GM20431 (cell line): ENCODE data around the gene IQCK.

Experiments used
- in situ Hi-C: fragments of 300-500 bp; cut with MseI, MboI; formaldehyde crosslinking; loops from one replicate; pipeline ENCODE4 v1.15.0; 2020; ENCODE audit warnings: low sequenced_read_pairs; ENCODE audit not compliant: unreplicated experiment

Gene IQCK

DNA sequence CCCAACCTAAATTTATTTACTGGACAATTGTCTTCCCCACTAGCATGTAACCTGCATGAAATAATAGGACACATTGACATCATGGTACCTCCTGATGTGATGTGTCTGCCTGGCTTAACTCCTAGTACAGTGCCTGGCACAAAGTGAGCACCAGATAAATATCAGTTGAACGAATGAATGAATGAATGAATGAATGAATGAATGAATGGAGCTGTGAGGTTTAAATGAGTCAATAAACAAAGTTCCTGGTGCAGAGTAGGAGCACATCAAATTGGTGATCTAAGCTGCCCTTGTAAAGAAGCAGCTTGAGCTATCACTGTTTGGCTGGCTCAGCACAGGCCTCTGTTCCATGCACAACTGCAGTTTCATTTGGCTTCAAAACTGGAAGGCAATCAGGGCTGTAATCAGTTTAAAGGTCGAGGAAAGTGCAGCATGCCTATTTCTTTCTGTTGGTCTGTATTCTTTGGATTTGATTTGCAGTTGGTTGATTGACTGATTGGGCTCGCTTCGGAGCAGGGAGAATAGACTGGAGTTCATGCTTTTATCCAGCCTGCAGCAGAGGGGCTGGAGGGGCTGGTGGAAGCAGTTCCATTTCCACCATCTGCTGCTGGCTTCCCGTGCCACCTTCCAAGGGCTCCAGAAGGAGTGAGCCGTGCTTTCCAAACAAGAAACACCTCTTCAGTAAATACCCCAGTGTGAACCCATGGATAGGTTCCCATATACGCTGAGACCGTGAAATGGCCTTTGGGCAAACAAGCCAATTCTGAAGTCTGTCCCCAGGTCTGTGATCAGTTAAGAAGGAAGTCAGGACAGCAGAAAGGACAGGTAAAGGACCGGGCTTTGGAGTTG lies 112.0 kb downstream of the IQCK start:
- in situ Hi-C loops: no loop called here

DNA sequence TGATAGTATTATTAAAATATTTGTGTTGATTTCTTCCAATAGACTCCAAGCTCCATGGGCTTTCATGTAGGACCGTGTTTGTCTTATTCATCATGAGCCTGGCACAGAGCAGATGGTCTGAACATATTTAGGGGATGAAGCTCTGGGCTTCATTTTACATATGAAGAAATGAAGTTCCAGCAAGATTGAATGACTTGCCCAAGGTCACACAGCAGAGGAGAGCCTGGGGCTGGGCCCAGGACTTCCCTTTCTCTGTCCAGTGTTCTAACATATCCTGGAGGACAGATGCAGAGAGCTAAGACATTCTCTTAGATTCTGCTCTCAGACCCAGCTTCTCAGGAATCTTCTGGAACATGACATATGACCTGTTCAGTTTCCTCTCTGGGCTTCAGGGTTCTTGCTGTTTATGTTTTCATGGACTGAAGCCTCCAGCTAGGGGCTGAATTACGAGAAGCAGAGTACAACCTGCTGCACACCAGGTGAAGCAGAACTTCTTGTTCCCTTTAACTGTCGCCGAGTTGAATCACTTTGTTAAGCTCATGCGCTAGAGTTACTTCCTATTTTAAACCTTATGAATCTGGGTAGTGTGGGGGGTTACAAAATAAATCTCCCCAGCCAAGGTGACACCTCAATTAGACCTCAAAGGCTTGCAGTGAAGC lies 113.0 kb downstream of the IQCK start:
- in situ Hi-C loops: no loop called here

GRCh38 chr16:19831678-19832077 lies 113.6 kb downstream of the IQCK start:
- in situ Hi-C loops: no loop called here

DNA sequence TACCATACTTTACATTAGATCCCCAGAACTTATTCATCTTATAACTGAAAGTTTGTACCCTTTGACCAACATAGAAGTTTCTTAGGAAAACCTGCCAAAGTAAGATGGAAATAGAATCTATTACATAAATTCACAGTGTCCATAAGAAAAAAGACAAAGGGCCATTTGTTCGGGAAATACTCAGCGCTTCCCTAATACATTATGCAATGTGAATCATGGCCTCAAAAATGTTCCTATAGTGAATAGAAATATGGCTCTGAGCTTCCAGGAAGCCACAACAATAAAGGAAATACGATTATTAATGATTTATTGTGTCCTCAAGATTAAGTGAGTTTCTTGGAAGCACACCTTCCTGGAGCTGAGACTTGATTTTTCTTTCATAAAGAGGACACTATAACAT lies 115.1 kb downstream of the IQCK start:
- in situ Hi-C loops: no loop called here

- in situ Hi-C loops: no loop called here
Observed at GRCh38 chr16:19833581-19833980, 115.5 kb downstream of the IQCK start.

- in situ Hi-C loops: no loop called here
Observed at GRCh38 chr16:19835196-19835595, 117.1 kb downstream of the IQCK start.

DNA sequence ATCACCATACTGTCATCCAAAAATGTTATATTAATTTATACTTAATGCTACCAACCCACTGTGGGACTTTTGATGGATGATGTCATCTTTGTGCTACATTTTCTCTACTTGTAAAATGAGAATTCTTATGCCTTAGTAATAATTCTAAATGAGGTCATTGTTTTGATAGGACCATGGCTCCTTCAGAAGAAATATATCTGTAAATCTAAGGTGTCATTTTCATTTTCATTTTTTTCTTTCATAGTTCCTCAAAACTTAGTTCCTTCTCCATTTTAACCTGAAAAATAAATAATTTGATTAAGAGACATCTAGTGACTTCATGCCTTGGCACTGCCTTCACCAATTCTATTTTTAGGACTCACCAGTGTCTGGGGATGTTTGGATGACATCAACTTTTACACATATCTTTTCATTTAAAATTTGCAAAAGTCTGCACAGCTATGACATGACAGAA lies 117.9 kb downstream of the IQCK start:
- in situ Hi-C loops: no loop called here

GRCh38 chr16:19837331-19837980 lies 119.4 kb downstream of the IQCK start:
- in situ Hi-C loops: no loop called here

DNA sequence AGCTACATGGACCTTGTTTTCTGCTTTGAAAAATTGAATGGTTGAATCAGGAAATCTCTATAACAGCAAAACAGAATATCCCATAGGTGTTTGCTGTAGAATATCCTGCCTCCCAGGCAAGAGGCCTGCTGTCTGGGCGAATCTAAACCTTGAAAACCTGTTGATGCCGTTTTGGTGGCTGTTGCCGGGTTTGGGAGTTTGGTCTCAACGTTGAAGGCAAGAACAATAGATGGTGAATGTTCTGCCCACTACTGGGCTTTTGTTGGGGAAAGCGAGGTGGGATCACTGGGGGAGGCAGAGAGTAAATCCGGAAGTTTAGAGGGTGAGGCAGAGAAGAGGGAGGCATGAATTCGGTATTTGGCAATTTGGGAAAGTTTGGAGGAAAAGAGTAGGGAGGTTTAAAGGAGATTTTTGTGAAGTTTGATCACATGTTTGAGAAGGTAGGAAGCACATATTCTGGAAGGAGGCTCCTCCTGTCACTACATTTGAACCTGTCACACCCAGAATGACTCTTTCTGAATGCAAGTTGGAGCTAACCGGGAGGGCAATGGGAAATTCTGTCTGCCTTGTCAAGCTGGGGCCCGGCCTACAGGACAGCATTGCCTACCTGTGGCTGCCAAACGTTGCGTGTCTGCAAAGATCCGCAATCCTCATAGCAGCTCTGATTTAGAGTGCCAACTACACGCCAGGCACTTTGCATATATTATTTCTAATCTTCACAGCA lies 120.1 kb downstream of the IQCK start:
- in situ Hi-C loops: no loop called here

DNA sequence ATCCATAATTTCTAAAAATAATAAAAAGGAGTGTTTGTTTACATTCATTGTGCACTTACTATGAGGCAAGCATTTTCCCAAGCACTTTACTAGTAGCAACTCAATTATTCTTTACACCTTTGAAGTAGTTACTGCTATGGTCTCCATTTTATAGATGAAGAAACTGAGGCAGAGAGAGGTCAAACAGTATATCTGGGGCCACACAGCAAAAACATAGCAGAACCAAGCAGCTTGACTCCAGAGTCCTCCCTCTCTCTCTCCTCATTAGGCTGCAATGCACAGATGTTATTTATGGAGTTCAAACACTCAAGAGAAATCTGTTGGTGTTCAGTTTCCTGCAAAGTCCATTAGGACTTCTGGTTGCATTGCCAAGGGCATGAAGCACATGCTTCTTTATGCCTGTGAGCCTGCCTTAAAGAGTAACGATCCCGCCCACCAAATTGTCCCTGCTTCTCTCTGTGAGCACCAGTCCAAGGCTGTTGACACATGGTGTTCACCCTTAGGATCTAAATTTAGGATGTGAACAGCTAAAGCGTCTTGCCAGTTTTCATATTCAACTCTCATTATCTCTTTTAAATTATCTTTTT lies 122.5 kb downstream of the IQCK start:
- in situ Hi-C loops: no loop called here

GRCh38 chr16:19841184-19841583 lies 123.1 kb downstream of the IQCK start:
- in situ Hi-C loops: no loop called here

GRCh38 chr16:19842426-19843157 lies 124.5 kb downstream of the IQCK start:
- in situ Hi-C loops: no loop called here

DNA sequence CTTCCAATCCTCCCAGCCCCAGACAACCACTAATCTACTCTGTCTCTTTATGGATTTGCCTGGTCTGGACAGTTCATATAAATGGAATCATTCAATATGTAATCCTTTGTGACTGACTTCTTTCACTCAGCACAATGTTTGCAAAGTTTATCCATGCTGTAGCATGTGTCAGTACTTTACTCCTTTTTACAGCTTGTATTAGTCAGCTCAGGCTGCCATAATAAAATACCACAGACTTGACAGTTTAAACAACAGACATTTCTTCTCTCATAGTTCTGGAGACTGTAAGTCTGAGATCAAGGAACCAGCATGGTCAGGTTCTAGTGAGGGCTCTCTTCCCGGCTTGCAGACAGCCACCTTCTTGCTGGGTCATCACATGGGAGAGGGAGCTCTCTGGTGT lies 125.3 kb downstream of the IQCK start:
- in situ Hi-C loops: no loop called here

DNA sequence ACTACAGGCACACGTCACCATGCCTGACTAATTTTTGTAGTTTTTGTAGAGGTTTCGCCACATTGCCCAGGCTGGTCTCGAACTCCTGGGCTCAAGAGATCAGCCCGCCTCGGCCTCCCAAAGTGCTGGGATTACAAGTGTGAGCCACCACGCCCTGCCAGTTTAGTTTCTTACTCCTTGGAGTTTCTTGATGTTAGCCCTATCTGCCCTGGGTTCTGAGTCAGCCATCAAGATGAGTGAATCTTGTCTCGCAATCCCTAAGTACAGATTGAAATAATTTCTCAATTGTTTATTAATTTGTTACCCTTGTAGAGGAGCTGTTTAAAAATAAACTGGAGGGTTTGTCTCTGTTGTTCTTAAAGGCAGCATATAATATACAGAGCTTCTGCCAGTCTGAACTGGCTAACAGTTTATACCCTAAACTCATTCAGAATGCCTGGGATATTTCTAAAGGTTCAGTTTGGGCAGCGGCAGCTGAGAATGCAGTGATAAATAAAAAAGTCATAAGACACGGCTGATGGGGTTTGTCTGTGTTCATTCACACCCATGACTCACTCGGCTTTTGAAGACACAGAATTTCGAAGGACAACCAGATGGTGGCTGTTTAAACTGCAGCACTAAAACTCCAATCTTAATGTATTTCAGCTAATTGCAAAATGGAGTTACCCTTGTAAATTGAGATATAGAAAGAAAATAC lies 127.0 kb downstream of the IQCK start:
- in situ Hi-C loops: no loop called here

- in situ Hi-C loops: no loop called here
Observed at GRCh38 chr16:19846436-19846835, 128.4 kb downstream of the IQCK start.

- in situ Hi-C loops: no loop called here
Observed at GRCh38 chr16:19848756-19849155, 130.7 kb downstream of the IQCK start.

DNA sequence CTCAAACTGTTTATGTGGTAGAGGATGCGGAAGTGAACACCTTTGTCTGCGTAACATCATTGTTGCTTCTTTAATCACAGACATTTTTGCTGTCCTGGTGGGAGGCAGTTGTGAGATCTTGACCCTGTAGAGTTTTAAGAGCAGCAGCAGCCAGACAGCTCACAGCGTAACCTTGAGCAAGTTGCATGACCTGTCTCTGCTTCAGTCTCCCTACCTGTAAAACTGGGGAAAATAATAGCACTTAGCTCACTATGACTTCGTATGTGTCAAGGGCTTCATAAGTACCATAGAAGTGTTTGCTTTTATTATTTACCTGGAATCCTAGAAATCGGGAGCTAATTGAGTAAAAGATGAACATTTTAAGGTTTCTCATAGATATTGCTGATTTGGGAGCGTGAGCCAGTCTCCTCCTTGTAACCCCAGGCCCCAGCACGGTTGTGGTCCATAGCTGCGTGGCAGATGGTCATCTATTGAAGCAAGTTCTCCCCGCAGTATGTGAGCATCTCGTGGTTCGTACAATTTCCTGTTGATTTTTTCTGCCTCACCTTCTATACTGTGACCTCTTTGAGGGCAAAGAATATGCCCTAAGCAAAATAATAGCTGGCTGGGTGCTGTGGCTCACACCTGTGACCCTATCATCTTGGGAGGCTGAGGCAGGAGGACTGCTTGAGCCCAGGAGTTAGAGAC lies 132.2 kb downstream of the IQCK start:
- in situ Hi-C loops: no loop called here

DNA sequence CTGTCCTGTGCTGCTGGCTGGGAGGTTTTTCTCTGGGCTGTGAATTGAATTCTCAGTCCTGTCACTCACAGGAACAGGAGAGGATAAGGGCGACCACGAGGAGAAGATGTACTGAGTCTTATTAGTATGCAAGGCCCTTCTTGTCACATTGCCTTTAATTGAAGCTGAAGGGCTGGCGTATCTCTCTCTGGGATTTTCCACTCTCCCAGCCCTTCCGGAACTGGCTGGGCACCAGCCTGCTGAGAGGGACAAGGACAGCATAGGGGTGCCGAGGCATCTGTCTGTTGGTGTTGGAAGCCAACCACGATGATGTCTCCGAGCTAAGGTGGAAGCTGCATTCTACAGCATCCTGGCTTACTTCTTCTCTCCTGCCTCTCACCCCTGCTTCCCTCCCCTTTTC lies 133.4 kb downstream of the IQCK start:
- in situ Hi-C loops: no loop called here
